ENCODE measurements around the gene GPR183. TPM values are rescaled to one million over a fixed set of nuclear protein-coding genes. Genes with fewer than 3 reads are reported as not detected.

The GPR183 gene
- total RNA-seq, 1 donor from 2014 or later, result 7.9 TPM

GRCh38 chr13:99294198-99294597 lies 13.0 kb downstream of the GPR183 start:
- no peak for DNase-seq

GRCh38 chr13:99293178-99293577 lies 14.0 kb downstream of the GPR183 start:
- DNase-seq, result no peak

GRCh38 chr13:99290894-99291293 lies 16.3 kb downstream of the GPR183 start:
- DNase-seq, result no peak

GRCh38 chr13:99289674-99290337 lies 17.4 kb downstream of the GPR183 start:
- no peak for DNase-seq

GRCh38 chr13:99289271-99289670 lies 17.9 kb downstream of the GPR183 start:
- DNase-seq, result no peak

- DNase-seq, result no peak
Measured at GRCh38 chr13:99288089-99288488, 19.1 kb downstream of the GPR183 start.

- peak; percentile 58 for DNase-seq
Measured at GRCh38 chr13:99287551-99287950, 19.6 kb downstream of the GPR183 start.

GRCh38 chr13:99285432-99286182 lies 21.6 kb downstream of the GPR183 start:
- DNase-seq, result no peak

- DNase-seq, result peak; percentile 40
Measured at GRCh38 chr13:99282264-99283231, 24.7 kb downstream of the GPR183 start.

GRCh38 chr13:99281811-99282263 lies 25.4 kb downstream of the GPR183 start:
- DNase-seq, result no peak

GRCh38 chr13:99280166-99280565 lies 27.0 kb downstream of the GPR183 start:
- no peak for DNase-seq

GRCh38 chr13:99279637-99280036 lies 27.6 kb downstream of the GPR183 start:
- no peak for DNase-seq

GRCh38 chr13:99278843-99279242 lies 28.4 kb downstream of the GPR183 start:
- no peak for DNase-seq

- DNase-seq, result no peak
Measured at GRCh38 chr13:99278200-99278599, 29.0 kb downstream of the GPR183 start.

- no peak for DNase-seq
Measured at GRCh38 chr13:99277629-99278028, 29.6 kb downstream of the GPR183 start.

- no peak for DNase-seq
Measured at GRCh38 chr13:99276706-99277105, 30.5 kb downstream of the GPR183 start.

GRCh38 chr13:99275093-99275469 lies 32.1 kb downstream of the GPR183 start:
- DNase-seq, result no peak

GRCh38 chr13:99273128-99273527 lies 34.1 kb downstream of the GPR183 start:
- no peak for DNase-seq

- DNase-seq, result no peak
Measured at GRCh38 chr13:99272481-99272880, 34.7 kb downstream of the GPR183 start.

- DNase-seq, result no peak
Measured at GRCh38 chr13:99271249-99271648, 36.0 kb downstream of the GPR183 start.

GRCh38 chr13:99270518-99270917 lies 36.7 kb downstream of the GPR183 start:
- no peak for DNase-seq

- peak; percentile 61 for DNase-seq
Measured at GRCh38 chr13:99269627-99270241, 37.5 kb downstream of the GPR183 start.
